Erythroblast (primary cell): Measurements from ENCODE around the gene QSOX1.

Experiments used
- DNase-seq, 2 experiments: peaks; one replicate each; lab custom pipeline; 2025; lab: John Stamatoyannopoulos, UW
- GATA1 ChIP-seq: IDR thresholded peaks from 2 replicates; pipeline ENCODE4 v1.6.1; 2011; ENCODE audit warnings: low read depth, mild to moderate bottlenecking, control low read depth, low read length, moderate library complexity
- POLR2A ChIP-seq: IDR thresholded peaks from 2 replicates; pipeline ENCODE4 v1.6.1; 2011; ENCODE audit warnings: mild to moderate bottlenecking, low read length

QSOX1 gene

DNA sequence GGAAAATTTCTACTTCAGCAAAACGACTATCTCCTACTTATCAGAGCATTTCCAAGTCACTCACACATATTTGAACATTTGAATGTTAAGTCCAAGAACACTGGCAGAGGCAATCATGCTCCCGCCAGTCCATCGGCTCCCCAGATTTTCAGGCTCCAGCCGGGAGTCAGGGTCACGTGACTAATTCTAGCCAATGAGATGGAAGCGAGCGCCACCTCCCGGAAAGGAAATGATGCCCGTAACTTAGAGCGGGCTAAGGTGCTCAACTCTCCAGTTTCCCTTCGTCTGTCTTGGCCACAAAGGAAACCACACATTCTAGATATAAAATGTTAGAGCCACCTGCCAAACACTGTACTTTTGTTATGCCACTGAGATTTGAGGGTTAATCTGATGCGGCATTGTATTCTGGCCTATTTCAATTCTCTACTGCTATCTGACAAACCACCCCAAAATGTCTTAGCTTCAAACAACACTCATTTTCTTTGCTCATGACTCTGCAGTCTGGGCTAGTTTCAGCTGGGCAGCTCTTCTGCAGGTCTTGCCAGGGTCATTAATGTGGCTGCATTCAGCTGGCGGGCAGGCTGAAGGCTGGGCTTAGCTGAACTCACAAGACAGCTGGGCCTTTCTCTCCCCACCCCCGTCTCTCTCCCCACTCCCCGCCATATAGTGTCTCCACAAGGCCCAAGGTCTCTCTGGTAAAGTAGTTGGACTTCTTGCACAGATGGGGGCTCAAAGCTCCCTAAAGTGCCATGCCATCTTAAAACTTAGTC, 58.9 kb downstream of the QSOX1 start:
- TF ChIP-seq GATA1 (no peak), POLR2A (no peak)
- DNase-seq, result peak in 1 of 2 experiments; percentile 12

GRCh38 chr1:180215856-180216625, 61.4 kb downstream of the QSOX1 start:
- DNase-seq, result no peak
- TF ChIP-seq POLR2A, result no peak
- TF ChIP-seq GATA1, result no peak

GRCh38 chr1:180217006-180217405, 62.3 kb downstream of the QSOX1 start:
- TF ChIP-seq POLR2A, result no peak
- TF ChIP-seq GATA1, result no peak
- no peak for DNase-seq

- TF ChIP-seq GATA1 (no peak), POLR2A (no peak)
- no peak for DNase-seq
Measured at GRCh38 chr1:180218806-180219765, 64.4 kb downstream of the QSOX1 start.

DNA sequence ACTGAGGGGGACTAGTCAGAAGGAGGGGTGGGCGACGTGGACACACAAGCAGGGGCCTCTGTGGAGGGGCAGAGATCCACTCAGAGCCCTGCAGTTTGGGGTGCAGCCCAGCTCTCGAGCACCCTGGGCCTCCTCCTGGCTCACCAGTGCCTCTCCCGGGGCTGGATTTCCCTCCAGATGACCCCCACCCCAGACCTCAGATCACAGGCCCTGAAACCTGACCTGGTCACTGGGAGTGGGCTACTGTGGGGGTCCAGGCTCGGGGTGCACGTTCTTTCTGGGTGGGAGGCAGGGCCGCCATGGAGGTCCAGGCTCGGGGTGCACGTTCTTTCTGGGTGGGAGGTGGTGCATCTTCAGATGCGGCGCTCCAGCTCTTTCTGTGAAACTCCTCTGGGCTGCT, 65.1 kb downstream of the QSOX1 start:
- no peak for DNase-seq
- TF ChIP-seq POLR2A, result no peak
- no peak for TF ChIP-seq GATA1

GRCh38 chr1:180221462-180221861, 66.8 kb downstream of the QSOX1 start:
- no peak for DNase-seq
- no peak for TF ChIP-seq GATA1
- TF ChIP-seq POLR2A, result no peak

GRCh38 chr1:180224902-180225301, 70.2 kb downstream of the QSOX1 start:
- DNase-seq, result no peak
- TF ChIP-seq POLR2A (no peak), GATA1 (no peak)

DNA sequence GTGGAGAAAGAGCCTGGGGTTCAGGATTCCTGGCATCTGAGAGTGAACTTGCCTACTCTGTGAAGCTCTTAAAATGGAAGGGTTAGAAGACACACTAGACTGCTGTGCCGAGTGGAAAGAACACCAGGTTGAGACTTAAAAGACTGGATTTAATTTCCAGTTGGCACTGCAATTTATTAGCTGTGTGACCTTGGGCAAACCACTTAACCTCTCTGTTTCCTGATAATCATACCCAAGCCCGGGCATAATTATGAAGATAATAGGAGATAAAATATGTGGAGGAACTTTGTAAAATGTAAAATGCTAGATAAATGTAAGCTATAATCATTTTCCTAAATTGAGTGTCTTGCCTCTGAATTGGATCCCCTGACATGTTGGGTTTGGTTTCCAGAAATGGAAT, 70.7 kb downstream of the QSOX1 start:
- TF ChIP-seq POLR2A, result no peak
- TF ChIP-seq GATA1, result no peak
- no peak for DNase-seq

GRCh38 chr1:180227861-180228647, 73.4 kb downstream of the QSOX1 start:
- TF ChIP-seq POLR2A, result no peak
- DNase-seq, result no peak

DNA sequence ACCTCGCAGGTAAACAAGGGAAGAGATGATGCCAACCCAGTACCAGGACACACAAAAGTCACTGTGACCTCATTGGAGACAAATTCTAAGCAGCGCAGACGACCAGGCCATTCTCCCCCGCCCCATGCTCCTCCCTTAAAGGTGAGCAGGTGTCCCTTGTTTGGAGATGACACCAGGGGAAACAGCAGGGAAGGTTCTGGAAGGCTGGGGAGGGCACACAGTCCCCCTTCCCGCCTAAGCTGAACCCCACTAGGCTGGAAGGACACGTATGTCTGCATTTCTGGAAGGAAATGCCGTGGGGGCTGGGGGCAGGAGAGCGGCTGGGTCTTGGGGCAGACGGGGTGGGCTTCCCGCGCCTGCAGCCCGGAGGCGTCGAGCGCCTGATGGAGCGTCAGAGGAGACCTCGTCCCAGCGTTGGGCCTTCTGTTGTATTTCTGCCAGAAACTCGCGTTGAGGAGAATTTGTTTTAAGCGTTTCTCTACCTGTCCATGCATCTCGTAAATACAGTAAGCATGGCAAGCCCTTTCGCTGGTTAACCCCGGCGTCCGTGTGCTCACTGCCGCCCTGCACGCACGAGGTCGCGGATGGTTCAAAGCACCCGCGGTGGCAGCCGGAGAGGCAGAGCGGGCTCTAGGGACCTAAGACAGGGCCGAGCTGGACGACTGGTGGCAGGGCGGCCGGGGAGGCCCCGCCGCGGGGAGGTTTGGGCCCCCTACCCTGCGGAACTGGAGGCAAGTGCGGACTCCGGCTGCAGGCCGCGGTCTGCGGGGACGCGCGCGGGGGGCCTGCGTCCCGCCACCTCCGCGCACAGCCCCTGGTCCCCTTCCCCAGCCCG, 74.2 kb downstream of the QSOX1 start:
- TF ChIP-seq GATA1 (no peak), POLR2A (no peak)
- DNase-seq, result peak; percentile 27

GRCh38 chr1:180229483-180230415, 75.1 kb downstream of the QSOX1 start, which contains the start of gene LHX4:
Gene LHX4, plus strand, starts transcription at chr1:180230264. Its CDS starts 266 bp downstream, at chr1:180230530.
- TF ChIP-seq POLR2A (no peak), GATA1 (no peak)
- peak; percentile 56 to 59 for DNase-seq

DNA sequence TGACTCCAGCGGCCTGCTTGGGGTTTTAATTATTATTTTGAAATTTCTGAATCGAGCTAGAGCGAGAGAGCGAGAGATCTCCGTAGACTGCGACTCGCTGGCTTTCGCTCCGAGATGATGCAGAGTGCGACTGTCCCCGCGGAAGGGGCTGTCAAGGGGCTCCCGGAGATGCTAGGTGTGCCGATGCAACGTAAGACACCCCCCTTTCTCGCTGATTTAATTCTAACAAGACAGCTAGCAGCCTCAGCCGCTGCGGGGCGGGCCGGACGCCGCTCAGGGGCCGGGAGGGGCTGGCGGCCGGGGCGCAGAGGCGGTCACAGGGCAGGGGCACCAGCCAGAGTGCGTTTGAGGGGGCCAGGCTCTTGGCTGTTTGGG, 75.7 kb downstream of the QSOX1 start:
- DNase-seq, result peak in 1 of 2 experiments; percentile 25
- no peak for TF ChIP-seq POLR2A
